GM18519 (cell line): ENCODE results near the gene AGL.
"Not testable (repeated sequence)": the region's sequence is repeated elsewhere in the genome, so short reads cannot be mapped to it uniquely, and the experiment has no call there.

ENCODE experiments used
- ATAC-seq: cut with Tn5 transposase; IDR thresholded peaks from one replicate; pipeline ENCODE4 v1.9.1; 2021; ENCODE audit warnings: mild to moderate bottlenecking, moderate library complexity; ENCODE audit not compliant: unreplicated experiment, low FRiP score

Gene AGL

DNA sequence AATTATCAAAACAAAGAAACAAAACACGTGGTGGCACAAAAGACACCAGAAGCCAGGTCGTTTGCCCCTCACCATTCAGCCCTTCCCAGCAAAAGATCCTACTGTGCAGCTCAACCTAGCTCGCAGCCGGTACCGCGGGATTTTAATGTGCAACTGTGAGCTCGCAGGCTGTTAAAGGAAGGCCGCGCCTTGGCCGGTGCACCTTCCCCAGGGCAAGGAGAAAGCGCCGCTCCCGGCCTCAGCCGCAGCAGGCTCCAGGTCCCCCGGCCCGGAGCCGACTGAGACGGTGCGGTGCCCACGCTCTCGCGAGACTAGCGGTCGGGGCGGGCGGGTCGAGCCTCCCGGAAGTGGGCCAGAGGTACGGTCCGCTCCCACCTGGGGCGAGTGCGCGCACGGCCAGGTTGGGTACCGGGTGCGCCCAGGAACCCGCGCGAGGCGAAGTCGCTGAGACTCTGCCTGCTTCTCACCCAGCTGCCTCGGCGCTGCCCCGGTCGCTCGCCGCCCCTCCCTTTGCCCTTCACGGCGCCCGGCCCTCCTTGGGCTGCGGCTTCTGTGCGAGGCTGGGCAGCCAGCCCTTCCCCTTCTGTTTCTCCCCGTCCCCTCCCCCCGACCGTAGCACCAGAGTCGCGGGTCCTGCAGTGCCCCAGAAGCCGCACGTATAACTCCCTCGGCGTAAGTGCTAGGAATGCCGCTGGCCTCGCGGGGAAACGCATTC lies at the start of gene AGL:
TSS of gene AGL (plus strand) at position 618 of the 715 bp plus-strand sequence. CDS start 682 bp downstream, outside the sequence.
- peak; percentile 95 for ATAC-seq

DNA sequence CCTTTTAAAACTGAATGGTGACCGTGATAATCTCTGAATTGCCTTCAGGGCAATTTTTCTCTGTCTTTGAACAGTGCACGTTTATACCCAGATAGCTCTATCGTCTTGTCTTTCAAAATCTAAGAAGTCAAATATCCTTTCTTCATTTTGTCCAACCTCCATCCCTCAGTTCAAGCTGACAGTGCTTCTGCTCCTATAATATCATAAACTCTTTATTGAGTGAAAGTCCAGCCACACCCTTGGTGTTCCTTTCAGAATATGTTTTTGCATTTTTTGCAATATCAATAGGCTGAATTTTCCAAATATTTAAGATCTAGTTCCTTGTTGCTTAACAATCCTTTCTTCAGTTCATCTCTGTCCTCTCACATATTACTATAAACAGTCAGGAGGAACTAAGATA lies 48.6 kb upstream of the AGL start:
- no peak for ATAC-seq

DNA sequence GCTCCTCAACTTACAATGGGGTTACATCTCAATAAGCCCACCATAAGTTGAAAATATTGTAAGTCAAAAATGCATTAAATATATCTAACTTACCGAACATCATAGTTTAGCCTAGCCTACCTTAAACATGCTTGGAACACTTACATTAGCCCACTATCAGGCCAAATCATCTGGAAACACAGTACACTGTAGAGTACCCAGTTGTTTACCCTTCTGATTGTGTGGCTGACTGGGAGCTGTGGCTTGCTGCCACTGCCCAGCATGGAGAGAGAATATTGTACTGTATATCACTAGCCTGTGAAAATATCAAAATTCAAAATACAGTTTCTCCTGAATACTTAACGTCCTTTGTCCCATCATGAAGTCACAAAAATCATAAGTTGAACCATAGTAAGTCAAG lies 43.3 kb upstream of the AGL start:
- ATAC-seq, result no peak

DNA sequence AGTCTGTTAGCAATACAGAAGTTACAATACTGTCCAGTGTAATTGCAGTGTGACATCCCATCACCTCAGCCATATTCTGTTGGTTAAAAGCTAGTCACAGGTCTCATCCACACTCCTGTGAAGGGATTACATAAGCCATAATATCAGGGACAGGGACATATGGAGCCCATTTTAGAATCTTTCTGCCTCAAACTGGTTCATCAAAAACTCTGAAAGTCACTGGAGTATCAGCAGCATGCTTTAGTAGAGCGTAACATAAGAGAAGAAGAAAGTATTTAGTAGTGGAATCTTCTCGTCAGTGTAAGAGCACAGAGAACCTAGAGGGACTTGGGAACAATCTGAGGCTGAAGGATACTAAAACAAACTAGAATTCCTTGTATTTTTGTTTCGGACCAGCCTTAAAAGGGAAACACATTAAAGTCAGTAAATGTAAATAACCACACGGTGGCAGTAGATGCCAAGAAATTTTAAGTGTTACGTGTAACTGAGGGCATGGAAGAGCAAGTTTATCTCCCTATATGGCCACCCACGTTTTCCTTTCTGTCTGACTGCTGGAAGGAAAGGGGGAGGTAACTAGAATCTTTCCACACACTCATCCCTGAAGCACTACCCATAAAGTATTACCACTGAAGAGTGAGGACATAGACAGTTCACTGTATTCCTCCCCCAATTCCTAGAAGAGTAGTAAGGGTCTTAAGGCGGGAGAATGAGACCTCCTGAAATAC lies 41.6 kb upstream of the AGL start:
- ATAC-seq, result peak; percentile 95

DNA sequence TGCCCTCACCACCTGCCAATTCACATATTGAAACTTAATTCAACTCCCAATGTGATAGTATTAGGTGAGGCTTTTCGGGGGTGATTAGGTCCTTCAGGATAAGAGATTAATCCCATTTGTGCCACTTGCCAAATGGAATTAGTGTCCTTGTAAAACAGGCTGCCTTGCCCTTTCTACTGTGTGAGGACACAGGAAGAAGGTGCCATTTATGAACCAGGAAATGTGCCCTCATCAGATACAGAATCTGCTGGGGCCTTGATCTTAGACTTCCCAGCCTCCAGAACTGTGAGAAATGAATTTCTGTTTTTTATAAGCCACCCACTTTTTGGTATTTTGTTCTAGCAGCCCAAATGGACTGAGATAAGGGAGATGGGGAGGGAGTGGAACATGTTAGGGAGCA lies 39.1 kb upstream of the AGL start:
- no peak for ATAC-seq

DNA sequence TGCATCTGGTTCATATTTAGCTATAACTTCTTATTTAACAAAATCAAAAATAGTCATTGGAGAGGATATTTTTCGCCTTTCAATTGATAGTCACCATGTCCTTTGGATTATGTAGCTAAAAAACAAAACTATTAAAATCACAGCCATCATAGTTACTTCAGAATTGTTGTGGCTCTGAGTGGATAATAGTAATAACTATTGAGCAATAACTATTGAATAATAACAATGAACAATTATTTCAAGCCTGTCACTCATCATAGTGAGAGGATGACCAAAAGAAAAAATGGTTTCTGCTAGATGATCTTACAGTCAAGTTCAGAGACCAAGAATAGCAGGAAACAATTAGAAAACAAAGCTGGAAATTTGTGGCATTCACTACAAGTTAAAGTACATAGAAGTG lies 38.4 kb upstream of the AGL start:
- ATAC-seq, result no peak

DNA sequence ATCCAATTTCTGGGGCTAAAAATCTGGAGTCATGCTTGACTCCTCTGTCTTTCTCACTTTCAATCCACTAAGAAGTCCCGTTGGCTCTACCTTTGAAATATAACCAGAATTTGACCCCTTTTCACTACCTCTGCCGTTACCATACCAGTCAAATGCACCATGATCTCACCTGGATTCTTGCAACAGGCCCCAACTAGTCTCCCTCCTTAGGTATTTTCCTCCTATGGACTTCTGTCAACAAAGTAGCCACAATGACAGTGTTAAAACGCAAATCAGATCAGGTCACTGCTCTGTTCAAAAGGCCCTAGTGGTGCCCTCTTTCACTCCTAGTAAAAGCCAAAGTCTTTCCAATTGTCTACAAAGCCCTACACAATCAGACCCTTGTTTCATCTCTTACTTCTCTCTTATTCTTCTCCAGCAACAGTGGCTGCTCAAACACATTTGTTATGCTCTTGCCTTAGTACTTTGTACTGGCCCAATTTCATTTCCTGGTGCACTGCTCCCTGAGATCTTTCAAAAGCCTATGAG lies 35.7 kb upstream of the AGL start:
- no peak for ATAC-seq

DNA sequence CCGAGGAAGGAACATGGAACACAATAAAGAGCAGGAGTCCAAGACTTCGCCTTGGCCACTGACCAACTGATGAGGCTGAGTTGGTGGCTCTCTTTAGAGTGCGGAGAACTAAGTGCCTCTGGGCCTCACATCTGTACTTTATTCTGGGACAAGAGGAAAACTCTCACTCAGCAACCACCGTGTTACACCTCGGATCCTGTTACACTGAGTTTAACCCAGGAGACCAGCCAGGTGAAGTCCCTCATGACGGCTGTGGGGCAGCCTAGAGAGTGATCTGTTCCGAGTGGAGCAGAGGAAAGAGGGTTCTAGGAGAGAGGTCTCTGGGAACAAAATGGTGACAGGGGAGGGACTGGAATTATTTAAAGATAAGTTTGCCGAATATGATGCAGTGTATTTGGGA lies 33.5 kb upstream of the AGL start:
- ATAC-seq, result no peak

DNA sequence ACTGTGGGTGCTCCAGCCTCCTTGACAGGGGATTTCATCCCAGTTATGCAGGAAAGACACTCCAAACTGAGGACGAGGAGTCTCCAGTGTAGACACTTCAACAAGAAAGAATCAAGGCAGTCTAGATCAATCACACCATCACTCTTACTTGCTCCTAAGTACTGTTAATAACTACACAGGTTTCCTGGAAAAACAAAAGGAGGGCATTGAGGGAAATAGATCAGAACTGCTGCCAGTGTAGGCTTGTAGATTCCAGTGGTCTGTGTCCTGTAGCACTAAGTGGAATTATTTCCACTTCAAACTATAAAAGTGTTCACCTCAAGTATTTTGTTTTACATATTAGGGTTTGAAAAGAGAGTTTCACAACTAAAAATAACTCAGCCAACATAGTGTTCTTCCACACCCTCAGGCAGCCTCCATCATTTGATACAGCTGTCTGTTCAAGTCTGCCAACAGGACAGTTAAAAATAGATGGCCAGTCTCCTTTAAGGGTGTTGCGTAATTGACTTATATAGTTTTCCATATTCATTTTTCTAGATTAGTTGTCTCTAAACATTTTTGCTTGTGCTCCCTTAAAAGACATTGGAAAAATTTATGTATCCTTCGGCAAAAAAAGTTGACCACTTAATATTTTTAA lies 32.0 kb upstream of the AGL start:
- no peak for ATAC-seq

DNA sequence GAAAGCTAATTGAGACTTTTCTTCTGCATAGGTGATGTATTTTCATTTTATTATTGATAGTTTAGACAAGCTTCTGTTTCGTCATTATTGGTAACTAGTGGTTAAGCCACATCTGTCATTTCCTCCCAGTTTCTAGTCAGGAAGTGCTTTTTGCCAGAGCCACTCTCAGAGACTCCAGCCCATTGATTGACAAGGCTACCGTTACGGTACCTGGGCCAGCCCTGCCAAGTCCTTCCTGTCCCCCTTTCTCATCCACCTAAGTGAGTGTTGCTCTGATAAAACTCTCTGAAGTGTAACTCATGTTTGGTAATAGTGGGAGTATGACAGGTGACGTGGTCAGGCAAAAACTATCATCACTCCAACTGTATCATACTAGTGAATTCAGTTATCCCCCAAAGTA lies 29.6 kb upstream of the AGL start:
- ATAC-seq, result peak; percentile 88

DNA sequence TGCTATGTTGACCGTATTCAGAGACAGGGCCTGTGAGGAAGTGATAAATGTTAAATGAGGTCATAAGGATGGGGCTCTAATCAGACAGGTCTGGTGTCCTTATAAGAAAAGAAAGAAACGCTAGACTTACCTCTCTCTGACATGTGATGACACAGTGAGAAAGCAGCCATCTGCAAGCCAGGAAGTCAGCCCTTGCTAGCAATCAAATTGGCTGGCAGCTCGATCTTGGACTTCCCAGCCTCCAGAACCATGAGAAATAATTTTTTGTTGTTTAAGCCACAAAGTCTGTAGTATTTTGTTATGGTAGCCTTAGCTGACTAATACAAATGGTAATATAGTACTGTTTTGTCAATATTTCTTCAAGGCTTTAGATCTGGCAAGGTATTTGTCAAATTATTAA lies 25.1 kb upstream of the AGL start:
- no peak for ATAC-seq

DNA sequence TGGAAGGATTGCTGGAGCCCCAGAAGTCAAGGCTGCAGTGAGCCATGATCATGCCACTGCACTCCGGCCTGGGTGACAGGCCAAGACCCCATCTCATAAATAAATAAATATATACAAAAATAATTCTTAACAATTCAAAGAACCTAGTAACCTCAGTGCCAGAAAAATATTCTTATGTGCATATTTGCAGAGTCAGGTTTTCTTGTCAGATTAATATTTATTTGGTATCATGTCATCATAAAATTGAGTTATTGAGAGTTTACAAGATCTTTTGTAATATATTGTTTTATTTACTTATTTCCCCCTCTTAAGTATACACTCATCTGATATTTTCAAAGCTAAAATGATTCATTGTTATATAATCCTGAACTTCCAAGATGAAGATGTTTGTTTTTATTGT lies 24.5 kb upstream of the AGL start:
- no peak for ATAC-seq

DNA sequence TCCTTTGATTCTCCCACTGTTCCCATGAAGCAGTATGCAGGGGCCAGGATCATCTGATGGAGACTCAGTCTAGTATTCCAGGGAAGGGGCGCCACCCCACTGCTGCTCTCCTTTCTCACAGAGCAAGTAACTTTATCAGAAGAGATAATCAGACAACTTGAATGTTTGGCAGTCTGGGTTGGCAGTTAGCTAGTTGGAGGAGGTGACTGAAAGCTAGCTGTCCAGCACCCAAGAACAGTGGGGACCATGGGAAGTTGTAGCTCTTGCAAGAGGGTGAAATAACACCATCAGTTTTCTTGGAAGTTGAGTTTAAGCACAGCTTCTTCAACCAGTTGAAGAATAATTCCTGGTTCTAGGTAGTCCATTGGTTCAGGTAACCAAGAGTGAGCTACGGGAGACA lies 22.2 kb upstream of the AGL start:
- ATAC-seq, result no peak

DNA sequence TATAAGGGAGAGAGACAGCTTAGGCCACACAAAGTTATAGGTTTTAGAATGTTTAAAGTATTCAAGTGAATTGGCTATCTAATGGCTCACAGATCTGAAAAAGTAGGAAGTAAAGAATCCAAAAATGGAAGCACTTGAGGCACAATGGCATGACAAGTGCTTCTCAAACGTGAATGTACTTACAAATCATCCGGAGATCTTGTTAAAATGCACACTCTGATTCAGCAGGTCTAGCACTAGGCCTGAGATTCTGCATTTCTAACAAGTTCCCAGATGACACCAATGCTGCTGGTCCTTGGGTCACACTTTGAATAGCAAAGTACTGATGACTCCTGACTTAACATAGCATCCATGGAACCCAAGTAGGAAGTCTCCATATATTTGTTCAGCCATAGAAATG lies 20.9 kb upstream of the AGL start:
- ATAC-seq, result no peak

DNA sequence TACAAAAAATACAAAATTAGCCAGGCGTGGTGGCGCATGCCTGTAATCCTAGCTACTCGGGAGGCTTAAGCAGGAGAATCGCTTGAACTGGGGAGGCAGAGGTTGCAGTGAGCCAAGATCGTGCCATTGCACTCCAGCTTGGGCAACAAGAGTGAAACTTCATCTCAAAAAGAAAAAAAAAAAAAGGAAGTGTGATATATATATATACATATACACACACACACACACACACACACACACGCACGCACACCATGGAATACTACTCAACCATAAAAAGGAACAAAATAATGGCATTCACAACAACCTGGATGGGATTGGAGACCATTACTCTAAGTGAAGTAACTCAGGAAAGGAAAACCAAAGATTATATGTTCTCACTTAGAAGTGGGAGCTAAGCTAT lies 16.2 kb upstream of the AGL start:
- ATAC-seq, result not testable (repeated sequence)

DNA sequence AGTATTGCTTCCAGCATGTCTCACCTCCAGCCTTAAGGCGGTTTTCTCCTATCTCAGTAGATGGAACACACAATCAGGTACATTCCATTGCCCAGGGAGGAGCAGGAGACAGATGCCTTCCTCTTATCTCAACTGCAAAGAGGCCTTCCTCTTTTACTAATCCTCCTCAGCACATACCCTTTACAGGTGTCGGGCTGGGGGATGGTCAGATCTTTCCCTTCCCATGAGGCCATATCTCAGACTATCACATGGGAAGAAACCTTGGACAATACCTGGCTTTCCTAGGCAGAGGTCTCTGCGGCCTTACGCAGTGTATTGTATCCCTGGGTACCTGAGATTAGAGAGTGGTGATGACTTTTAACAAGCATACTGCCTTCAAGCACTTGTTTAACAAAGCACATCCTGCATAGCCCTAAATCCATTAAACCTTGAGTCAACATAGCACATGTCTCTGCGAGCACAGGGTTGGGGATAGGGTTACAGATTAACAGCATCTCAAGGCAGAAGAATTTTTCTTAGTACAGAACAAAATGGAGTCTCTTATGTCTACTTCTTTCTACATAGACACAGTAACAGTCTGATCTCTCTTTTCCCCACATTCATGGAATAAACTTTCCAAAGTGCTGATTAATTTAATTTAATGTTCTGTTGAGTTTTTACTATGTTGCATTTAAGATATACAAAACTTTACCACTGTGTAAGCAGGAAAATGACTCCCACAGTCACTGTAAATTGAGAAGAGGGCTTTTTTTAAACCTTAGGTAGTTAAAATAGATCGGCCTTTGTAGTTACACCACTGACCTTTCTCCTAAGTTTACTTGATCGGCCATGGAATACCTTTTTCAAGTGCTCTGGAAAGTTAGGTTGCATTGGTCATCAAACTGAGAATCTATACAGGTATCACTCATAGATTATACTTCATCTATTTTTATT lies 13.7 kb upstream of the AGL start:
- ATAC-seq, result not testable (repeated sequence)

DNA sequence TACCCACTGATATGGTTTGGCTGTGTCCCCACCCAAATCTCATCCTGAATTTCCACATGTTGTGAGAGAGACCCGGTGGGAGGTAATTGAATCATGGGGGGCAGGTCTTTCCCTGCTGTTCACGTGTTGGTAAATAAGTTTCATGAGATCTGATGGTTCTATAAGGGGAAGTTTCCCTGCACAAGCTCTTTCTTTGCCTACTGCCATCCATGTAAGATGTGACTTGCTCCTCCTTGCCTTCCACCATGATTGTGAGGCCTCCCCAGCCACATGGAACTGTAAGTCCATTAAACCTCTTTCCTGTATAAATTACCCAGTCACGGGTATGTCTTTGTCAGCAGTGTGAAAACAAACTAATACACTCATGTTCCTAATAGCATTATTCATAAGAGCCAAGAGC lies 9.8 kb upstream of the AGL start:
- not testable (repeated sequence) for ATAC-seq

DNA sequence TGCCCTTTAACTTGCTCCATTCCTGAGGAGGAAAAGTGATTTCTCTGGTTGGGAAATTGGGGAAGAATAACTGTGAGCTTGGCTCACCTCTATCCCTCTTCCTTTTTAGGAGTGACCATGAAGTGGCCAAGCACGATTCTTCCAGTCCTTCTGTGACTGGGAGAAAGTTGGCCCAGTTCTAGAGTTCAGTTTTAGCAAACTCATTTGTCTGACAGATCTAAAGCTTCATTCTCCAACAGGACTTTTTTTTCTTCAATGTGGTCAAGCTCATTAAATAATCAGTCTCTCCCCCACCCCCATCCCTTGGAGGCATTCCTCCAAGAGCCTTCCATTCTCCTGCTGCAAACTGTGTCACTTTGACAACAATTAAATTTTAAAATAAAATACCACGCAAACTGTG lies 6.4 kb upstream of the AGL start:
- ATAC-seq, result no peak

DNA sequence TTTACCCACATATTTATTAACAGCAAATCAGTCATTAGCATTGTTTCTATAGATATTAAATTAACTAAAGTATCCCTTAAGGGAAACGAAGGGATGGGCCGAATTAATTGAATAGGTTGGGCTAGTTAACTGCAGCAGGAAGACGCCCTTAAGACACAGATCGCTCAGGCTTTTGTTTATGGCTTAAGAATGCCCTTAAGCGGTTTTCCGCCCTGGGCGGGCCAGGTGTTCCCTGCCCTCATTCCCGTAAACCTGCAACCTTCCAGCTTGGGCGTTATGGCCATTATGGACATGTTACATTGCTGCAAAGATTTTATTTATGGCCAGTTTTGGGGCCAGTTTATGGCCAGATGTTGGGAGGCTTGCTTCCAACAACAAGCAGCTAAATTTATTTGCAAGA lies 5.0 kb upstream of the AGL start:
- ATAC-seq, result not testable (repeated sequence)

DNA sequence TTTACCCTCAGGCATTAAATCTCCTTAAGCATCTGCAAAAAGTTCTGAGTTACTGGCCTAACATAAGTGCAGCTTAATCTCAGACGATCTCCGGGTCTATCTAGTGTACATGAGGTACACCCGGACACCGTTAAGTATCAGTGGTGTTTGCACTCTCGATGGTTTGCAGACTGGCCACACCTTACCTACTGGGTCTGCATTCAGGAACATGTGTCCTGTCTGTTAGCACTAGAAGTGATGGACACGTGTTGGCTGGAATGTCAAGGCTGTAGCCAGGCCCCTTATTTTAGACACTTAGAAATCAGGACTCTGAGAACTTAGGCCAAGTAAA lies 783 bp upstream of the AGL start:
- ATAC-seq, result no peak
